CD4-positive, alpha-beta T cell (primary cell): Measurements from ENCODE around the gene IL10RA. TPM values are rescaled to one million over a fixed set of nuclear protein-coding genes. Genes with fewer than 3 reads are reported as not detected.
A peak's percentile ranks its signal among the peaks of the same experiment; 100 is the strongest.

Experiments used
- ATAC-seq: fragments of 200-7000 bp; cut with Tn5 transposase; one replicate; pipeline ENCODE4 v1.10.0; 2022; ENCODE audit warnings: mild to moderate bottlenecking; ENCODE audit not compliant: poor library complexity
- CTCF ChIA-PET: fragments of 350-600 bp; sonication (Branson Sonifier 250); formaldehyde crosslinking; loops from one replicate; lab custom pipeline; 2021; ENCODE audit warnings: antibody characterized with exemption, inconsistent platforms; lab: Charles Lee
- POLR2A ChIA-PET: fragments of 350-600 bp; sonication (Branson Sonifier 250); formaldehyde crosslinking; loops from one replicate; lab custom pipeline; 2021; ENCODE audit warnings: antibody characterized with exemption, inconsistent platforms; lab: Charles Lee
- DNase-seq, 14 experiments: peaks; one replicate each; pipeline ENCODE4 v3.0.0-alpha.2; 2013 to 2020; ENCODE audit warnings: mixed read lengths in 2 of 14
- H3K27ac ChIP-seq, 2 donors: one replicate each; pipeline versions ENCODE4 v1.5.1 to v1.7.0; 2013; ENCODE audit warnings: low read length in 2 of 2, low read depth in 1 of 2, mild to moderate bottlenecking in 1 of 2
- H3K27me3 ChIP-seq, 2 experiments: 1 replicate in 1 of 2; 2 replicates in 1 of 2; pipeline versions ENCODE4 v1.6.1 to v1.7.0; 2013; ENCODE audit warnings: low read length in 2 of 2, control low read depth in 1 of 2, mild to moderate bottlenecking in 1 of 2, moderate library complexity in 1 of 2; ENCODE audit not compliant: insufficient read depth in 2 of 2, control insufficient read depth in 1 of 2
- H3K36me3 ChIP-seq: one replicate; pipeline ENCODE4 v1.6.1; 2013; ENCODE audit warnings: low read length, control low read depth; ENCODE audit not compliant: insufficient read depth
- H3K4me1 ChIP-seq: one replicate; pipeline ENCODE4 v1.6.1; 2013; ENCODE audit warnings: low read length, control low read depth; ENCODE audit not compliant: insufficient read depth
- H3K4me3 ChIP-seq: one replicate; pipeline ENCODE4 v1.5.1; 2013; ENCODE audit warnings: mild to moderate bottlenecking, low read length, moderate library complexity
- H3K9me3 ChIP-seq, 2 experiments: 1 replicate in 1 of 2; 2 replicates in 1 of 2; pipeline versions ENCODE4 v1.6.1 to v1.7.0; 2013; ENCODE audit warnings: low read length in 2 of 2, mild to moderate bottlenecking in 2 of 2, control low read depth in 1 of 2, moderate library complexity in 1 of 2; ENCODE audit not compliant: control insufficient read depth in 1 of 2, insufficient read depth in 1 of 2
- H3K27ac Mint-ChIP-seq: one replicate; pipeline ENCODE4 v1.8.0; 2020; ENCODE audit warnings: mixed read lengths
- H3K27me3 Mint-ChIP-seq: one replicate; pipeline ENCODE4 v1.8.0; 2021; ENCODE audit warnings: mixed read lengths
- H3K36me3 Mint-ChIP-seq: one replicate; pipeline ENCODE4 v1.8.0; 2021; ENCODE audit warnings: low read depth, mixed read lengths
- H3K4me1 Mint-ChIP-seq: one replicate; pipeline ENCODE4 v1.8.0; 2021; ENCODE audit warnings: low read depth, mixed read lengths
- H3K4me3 Mint-ChIP-seq: one replicate; pipeline ENCODE4 v1.8.0; 2020; ENCODE audit warnings: mild to moderate bottlenecking, mixed read lengths
- H3K9me3 Mint-ChIP-seq: one replicate; pipeline ENCODE4 v1.8.0; 2020; ENCODE audit warnings: mixed read lengths
- intact Hi-C, 2 experiments: fragments of 100-400 bp; cut with DNase I in 1 of 2; cut with micrococcal nuclease in 1 of 2; formaldehyde crosslinking; loops; one replicate each; pipeline versions ENCODE4 v1.15.1 to v1.9.0; 2023 to 2025; cut with DNase I, micrococcal nuclease
- total RNA-seq, 174 experiments: library from RNA in 2 of 174; stranded (reverse) in 2 of 174; gene quantifications; one replicate each; pipeline ENCODE4 v1.2.3 and lab custom pipeline; 2021 to 2026
- TF ChIP-seq, protein P1 (sequence below): fragments of 200-600 bp; IDR thresholded peaks from one replicate; pipeline ENCODE4 v1.8.0; 2022; ENCODE audit warnings: antibody characterized with exemption, mild to moderate bottlenecking

Gene IL10RA
- total RNA-seq, 2 experiments from 2014 or later, result 193 to 203 TPM

GRCh38 chr11:118042796-118043195, 56.6 kb downstream of the IL10RA start:
- Mint-ChIP-seq H3K27ac (peak overlapping the region; percentile 63), H3K36me3 (no peaks in the 10 kb centered on the region), H3K27me3 (no peaks in the 10 kb centered on the region), H3K4me3 (peak overlapping the region; percentile 5), H3K9me3 (no peaks in the 10 kb centered on the region), H3K4me1 (peaks cover 76% of the 10 kb centered on the region)
- H3K27me3 ChIP-seq, result no peaks in the 10 kb centered on the region
- ChIA-PET POLR2A (interaction anchor here (0.7 to 1.6 kb wide), 3 partner anchors 9 to 92 kb away, joined by 3 to 9 read pairs (median 6); no protein-coding TSS in a partner anchor), CTCF (interaction anchor here (1.3 kb wide), 1 partner anchor 8 kb away, joined by 3 read pairs; no protein-coding TSS in a partner anchor)
- DNase-seq (peak in 1 of 14 experiments; percentile 11), ATAC-seq (no peak)
- H3K4me3 ChIP-seq, result no peak overlapping the region
- no peaks in the 10 kb centered on the region for H3K9me3 ChIP-seq
- H3K27ac ChIP-seq, result peak overlapping the region in 1 of 2 donors; percentile 23
- intact Hi-C loops, result no loop called here
- peaks cover 50% of the 10 kb centered on the region for H3K4me1 ChIP-seq
- H3K36me3 ChIP-seq, result no peaks in the 10 kb centered on the region
- TF ChIP-seq, protein P1, sequence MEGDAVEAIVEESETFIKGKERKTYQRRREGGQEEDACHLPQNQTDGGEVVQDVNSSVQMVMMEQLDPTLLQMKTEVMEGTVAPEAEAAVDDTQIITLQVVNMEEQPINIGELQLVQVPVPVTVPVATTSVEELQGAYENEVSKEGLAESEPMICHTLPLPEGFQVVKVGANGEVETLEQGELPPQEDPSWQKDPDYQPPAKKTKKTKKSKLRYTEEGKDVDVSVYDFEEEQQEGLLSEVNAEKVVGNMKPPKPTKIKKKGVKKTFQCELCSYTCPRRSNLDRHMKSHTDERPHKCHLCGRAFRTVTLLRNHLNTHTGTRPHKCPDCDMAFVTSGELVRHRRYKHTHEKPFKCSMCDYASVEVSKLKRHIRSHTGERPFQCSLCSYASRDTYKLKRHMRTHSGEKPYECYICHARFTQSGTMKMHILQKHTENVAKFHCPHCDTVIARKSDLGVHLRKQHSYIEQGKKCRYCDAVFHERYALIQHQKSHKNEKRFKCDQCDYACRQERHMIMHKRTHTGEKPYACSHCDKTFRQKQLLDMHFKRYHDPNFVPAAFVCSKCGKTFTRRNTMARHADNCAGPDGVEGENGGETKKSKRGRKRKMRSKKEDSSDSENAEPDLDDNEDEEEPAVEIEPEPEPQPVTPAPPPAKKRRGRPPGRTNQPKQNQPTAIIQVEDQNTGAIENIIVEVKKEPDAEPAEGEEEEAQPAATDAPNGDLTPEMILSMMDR, result no peak

DNA sequence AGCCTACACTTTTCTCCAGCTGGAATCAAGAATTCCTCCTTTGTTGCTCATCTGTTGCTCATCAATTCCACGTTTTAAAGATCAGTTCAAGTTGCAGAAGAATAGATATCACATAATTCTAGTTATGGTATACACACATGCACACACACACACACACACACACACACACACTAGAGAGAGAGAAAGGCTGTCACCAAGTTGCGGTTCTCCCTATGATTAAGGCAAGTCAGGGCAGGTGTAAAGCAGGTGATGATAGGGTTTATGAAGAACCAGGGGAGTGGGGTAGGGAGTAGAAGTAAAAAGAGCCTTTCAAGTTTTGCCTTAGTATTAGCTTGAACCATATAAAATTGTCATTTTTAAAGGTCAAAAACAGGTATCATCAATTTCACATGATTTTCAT, 59.0 kb downstream of the IL10RA start:
- H3K27me3 ChIP-seq, result no peaks in the 10 kb centered on the region
- ChIA-PET CTCF (interaction anchor here (1.0 to 2.1 kb wide), 3 partner anchors 8 to 228 kb away, joined by 3 to 7 read pairs (median 6); no protein-coding TSS in a partner anchor), POLR2A (interaction anchor here (0.9 to 5.4 kb wide), 7 partner anchors 23 to 202 kb away, joined by 3 to 57 read pairs (median 7); partner anchors contain the start of gene IL10RA)
- Mint-ChIP-seq H3K4me3 (no peak overlapping the region), H3K36me3 (no peaks in the 10 kb centered on the region), H3K27me3 (no peaks in the 10 kb centered on the region), H3K9me3 (no peaks in the 10 kb centered on the region), H3K27ac (peak overlapping the region; percentile 95), H3K4me1 (peaks cover 86% of the 10 kb centered on the region)
- H3K9me3 ChIP-seq, result no peaks in the 10 kb centered on the region
- H3K27ac ChIP-seq, result peak overlapping the region in 1 of 2 donors; percentile 31
- intact Hi-C loops, result loop anchor here in 1 of 2 experiments (5.0 kb wide), 1 partner anchor 38 kb away; no protein-coding TSS in a partner anchor
- TF ChIP-seq, protein P1, result no peak
- peaks cover 68% of the 10 kb centered on the region for H3K4me1 ChIP-seq
- DNase-seq (peak in 4 of 14 experiments; percentile 21 to 48 (median 32)), ATAC-seq (no peak)
- H3K4me3 ChIP-seq, result no peak overlapping the region
- H3K36me3 ChIP-seq, result no peaks in the 10 kb centered on the region

DNA sequence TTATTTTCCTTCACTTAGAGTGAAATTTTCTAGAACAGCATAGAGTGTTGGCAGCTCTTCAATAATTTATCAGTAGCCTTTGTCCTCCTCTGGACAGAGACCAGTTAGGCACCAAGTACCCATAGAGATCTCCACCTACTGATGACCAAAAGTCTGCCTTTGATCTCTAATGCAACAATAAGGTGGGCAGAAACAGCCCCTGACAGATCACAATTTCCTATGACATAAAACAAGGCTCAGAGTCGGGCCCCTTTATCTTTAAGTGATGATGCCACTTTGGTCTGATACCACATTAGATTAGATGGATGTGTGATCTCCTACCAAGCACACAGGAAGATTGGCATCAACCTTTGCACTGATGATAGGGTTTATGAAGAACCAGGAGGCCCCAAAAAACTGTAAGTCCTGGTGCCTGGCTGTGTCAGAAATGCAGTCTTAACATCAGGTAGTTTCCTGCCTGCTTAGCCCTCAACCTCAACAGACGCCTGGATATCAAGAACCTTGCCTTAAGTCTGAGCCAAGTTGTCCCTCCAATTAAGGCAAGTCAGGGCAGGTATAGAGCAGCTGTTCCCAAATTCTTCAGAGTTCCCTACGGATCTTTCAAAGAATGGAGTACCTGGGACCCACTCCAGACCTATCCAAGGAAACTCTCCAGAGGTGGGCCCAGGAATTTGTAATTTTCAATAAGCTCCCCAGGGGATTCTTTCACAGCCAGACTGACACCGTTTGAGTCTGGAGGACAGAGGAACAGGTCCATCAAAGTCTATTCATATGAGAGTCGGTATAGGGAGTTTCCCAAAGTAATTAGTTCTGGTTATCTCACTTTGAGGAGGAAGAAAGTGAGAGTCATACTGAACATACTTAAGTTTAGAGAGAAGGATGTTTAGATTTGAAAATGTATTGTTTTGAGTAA, 60.1 kb downstream of the IL10RA start:
- Mint-ChIP-seq H3K27ac (peak overlapping the region; percentile 95), H3K27me3 (no peaks in the 10 kb centered on the region), H3K4me1 (peaks cover 93% of the 10 kb centered on the region), H3K4me3 (peak overlapping the region; percentile 69), H3K9me3 (no peaks in the 10 kb centered on the region), H3K36me3 (no peaks in the 10 kb centered on the region)
- ATAC-seq (peak; percentile 83), DNase-seq (peak in 11 of 14 experiments; percentile 25 to 84 (median 44))
- POLR2A ChIA-PET, result interaction anchor here (0.9 to 5.4 kb wide), 8 partner anchors 24 to 203 kb away, joined by 3 to 57 read pairs (median 6); partner anchors contain the start of gene IL10RA
- peaks cover 80% of the 10 kb centered on the region for H3K4me1 ChIP-seq
- H3K9me3 ChIP-seq, result no peaks in the 10 kb centered on the region
- no peaks in the 10 kb centered on the region for H3K36me3 ChIP-seq
- H3K4me3 ChIP-seq, result no peak overlapping the region
- TF ChIP-seq, protein P1, result no peak
- H3K27me3 ChIP-seq, result no peaks in the 10 kb centered on the region
- peak overlapping the region; percentile 71 to 76 for H3K27ac ChIP-seq
- CTCF ChIA-PET, result interaction anchor here (0.7 to 1.3 kb wide), 3 partner anchors 9 to 100 kb away, joined by 3 to 4 read pairs (median 3); no protein-coding TSS in a partner anchor
- intact Hi-C loops, result loop anchor here (1.0 to 5.0 kb wide), 2 partner anchors 39 to 59 kb away; no protein-coding TSS in a partner anchor
